NCI-H2196 (cell line): ENCODE measurements around the gene GRB10.
"Not testable (repeated sequence)": the region's sequence is repeated elsewhere in the genome, so short reads cannot be mapped to it uniquely, and the experiment has no call there.

Experiments
- DNase-seq: peaks from one replicate; lab custom pipeline; 2025; ENCODE audit not compliant: unreplicated experiment; lab: John Stamatoyannopoulos, UW

The GRB10 gene

DNA sequence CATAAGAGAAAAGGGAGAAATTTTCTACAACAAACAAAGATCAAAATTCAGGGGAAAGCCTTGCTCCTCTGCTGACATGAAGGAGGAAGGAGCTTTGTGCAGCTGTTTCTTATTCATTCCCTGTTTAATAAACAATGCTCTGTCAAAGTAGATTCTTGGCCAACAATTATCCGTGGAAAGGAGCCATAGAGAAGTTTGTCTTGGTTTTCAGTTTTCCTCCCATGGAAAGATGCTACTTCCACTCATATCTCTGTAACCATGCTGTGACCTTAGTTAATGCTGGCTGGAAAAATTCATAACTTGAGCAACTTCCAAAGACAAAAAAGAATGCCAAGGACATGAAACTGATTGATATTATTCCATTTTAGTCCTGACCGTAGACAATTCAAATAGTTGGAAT, 225.6 kb downstream of the GRB10 start:
- no peak for DNase-seq

DNA sequence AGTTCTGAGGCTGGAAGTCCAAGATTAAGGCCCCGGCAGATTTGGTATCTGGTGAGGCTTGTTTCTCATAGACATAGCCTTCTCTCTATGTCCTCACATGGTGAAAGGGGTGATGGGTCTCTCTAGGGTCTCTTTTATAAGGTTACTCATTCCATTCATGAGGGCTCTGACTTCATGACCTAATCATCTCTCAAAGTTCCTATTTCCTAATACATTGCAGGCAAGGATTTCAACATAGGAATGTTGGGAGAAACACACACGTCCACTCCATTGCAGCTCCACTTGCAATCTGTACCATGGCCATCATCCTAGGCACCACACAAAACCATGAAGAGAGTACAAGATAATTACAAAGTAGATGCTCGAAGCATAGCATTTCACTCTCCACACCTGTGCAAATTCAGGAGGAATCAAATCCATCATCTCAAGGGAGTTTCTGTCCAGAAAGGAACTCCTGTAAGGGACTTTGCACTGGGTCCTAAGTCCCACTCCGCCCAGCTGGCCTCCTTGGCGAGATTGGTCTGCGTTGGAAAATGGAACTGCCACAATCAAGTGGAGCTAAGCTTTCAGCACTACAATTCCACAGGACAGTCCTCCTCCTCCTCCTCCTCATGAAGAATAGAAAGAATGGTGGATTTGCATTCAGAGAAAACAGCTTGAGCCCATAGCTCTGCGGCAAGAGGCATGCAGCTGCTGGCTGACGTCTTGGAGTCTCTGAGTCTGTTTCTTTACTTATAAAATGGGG, 226.3 kb downstream of the GRB10 start:
- no peak for DNase-seq

DNA sequence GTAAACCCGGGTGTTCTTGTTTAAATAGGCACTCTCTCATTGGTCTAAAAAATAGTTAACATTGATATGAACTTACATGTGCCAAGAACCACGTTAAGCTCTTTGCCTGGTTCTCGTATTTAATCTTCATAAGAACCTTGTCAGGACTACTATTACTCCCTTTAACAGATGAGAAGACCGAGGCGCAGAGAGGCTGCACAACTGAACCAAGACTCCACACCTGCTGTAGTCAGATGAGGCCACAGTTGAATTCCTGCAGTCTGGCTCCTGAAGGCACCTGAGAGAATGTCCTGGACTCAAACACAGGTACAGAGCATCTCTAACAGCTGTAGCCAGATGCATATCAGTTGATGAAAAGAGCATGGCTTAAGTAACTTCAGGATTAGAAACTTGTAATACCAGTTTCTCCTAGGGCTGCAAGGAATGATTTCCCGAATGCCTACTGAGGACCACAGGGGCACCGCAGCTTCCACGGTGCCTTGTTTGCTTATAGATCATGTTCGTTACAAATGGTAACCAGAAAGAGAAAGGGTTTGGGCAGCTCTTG, 227.0 kb downstream of the GRB10 start:
- DNase-seq = no peak

DNA sequence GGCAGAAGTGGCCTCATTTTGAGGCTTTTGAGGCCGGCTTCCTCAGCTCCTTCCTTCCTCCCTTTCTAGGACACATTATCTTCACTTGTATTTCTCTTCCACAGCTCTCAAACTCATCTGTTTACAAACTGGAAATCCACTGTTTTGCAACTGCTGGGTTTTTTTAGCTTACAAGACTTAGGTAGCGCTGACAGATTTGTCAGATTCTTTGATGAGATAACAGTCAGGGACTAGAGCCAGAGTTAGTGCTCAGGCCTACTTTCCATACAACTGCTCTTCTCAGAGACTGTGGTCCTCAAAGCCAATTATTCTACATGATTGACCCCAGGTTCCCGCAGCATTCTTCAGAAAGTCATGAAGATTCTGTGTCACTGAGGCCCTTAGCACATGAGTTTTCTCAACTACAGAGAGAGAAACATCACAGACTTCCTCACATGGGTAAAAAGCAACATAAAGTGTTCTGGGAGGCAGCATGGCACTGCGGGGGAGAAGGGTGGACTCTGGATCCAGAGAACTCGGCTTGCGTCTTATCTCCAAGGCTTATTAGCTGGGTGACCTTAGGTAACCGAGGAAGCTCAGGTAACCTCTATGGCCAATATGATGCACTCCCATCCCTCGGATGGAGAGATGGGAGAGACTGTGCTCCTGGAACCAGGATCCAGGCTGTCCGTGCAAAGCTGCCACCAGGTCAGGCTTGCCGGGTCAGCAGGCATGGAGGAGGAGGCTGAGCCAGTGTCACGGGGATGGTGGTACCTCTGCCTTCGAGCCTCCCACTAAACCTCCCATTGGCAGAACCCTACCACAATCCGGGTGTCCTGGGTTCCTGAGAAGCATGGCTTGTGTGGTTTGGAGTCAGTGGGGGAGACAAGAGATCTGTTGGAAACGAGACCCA, 228.0 kb downstream of the GRB10 start:
- DNase-seq = no peak

DNA sequence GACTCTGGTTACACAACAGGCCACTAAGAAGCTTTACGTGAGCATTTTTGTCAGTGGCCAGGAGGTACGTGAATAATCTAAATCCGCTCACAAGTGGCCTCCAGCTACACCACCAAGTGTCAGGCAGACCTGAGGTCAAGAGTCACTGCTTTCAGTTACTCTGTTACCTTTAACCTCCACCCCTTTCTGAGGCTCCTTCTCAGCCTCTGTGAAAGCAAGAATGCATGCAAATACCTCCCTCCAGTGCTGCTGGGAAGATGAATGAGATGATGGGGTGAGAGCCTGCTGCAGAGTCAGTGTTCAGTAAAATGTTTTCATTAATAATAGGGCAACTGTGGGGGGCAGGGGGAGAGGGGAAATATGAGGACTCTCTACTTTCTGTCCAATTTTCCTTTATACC, 228.7 kb downstream of the GRB10 start:
- no peak for DNase-seq

GRCh38 chr7:50552921-50553320, 229.8 kb downstream of the GRB10 start:
- no peak for DNase-seq

DNA sequence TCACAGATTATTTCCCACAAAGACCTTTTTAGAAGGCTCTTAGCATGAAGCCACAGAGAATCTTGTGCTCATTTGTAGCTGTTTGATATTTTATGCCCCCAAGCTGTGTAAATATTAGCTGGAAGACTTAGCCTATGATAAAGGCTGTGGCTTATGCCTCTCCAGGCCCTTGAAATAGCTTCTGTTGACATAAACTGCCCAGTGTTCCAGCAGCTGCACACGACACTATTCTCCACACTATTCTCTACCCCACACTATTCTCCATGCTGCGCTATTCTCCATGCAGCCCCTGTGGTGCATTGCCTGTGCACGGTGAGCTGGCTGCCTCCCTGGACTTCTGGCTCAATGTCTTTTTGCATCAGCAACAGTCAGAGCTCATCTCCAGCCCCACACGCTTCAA, 230.6 kb downstream of the GRB10 start:
- DNase-seq = peak; percentile 89

- DNase-seq = not testable (repeated sequence)
Measured at GRCh38 chr7:50545613-50546012, 237.1 kb downstream of the GRB10 start.

DNA sequence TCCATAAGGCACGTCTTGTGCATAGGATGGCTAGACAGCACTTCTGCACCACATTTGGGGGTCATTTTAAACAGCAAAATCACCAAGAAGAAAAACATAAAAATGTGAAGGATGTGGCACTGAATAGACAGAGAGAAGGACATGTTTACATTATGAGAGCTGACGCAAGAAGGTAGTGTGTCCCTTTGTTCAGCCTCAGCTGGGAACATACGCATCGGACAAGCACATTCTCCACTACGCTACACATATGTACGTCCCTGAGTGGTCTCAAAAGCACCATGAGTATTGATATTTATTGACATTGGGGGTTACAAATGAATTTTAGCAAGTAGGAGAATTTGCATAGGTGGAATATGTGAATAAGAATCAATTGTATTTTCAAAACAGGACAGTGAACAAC, 237.7 kb downstream of the GRB10 start:
- no peak for DNase-seq

DNA sequence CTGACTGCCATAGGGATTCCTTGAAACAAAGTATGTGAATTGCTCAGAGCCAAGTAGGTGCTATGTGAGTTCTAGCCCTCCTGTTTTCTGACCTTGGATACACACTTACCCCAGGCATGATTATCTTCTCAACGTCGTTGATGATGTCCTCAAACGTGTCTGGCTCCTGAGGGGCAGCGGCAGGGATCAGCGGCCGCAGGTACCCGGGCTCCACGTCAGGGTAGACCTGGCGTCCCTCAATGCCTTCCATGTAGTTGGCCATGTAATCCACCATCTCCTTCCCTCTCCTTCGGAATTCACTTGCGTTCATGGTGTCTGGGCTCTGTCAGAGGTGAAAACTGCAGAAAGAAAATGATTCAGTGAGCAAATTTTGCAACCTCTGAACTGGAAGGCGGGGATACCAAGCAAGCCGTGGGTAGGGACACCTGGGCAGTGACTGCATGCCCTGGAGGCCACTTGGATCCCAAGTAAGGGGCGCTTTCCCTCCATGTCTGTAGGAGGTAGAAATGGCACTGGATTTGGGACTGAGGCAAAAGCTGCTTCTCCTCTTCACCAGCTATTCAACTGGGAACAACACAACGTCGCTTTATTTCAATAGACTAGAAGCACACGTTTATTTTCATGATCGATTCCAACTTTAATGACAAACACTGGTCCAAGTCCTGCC, 238.8 kb downstream of the GRB10 start:
- DNase-seq = no peak

DNA sequence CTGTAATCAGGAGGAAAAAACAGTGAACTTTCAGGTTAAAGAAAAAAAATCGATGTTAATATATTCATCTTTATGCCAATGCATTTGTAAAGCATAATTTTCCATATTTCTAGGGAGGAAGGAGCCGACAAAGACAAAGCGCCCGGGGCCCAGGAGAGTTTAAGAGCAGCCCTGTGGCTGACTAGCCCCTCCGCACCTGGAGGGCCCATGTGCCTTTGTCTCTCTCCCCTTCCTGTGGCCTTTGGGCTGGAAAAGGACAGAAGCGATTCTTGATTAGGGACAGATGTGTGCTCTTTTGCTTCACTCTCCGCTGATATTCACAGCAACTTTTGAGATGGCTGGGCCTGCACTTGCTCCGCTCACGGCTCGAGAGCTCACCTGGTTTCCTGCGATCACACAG, 240.6 kb downstream of the GRB10 start:
- DNase-seq = no peak

DNA sequence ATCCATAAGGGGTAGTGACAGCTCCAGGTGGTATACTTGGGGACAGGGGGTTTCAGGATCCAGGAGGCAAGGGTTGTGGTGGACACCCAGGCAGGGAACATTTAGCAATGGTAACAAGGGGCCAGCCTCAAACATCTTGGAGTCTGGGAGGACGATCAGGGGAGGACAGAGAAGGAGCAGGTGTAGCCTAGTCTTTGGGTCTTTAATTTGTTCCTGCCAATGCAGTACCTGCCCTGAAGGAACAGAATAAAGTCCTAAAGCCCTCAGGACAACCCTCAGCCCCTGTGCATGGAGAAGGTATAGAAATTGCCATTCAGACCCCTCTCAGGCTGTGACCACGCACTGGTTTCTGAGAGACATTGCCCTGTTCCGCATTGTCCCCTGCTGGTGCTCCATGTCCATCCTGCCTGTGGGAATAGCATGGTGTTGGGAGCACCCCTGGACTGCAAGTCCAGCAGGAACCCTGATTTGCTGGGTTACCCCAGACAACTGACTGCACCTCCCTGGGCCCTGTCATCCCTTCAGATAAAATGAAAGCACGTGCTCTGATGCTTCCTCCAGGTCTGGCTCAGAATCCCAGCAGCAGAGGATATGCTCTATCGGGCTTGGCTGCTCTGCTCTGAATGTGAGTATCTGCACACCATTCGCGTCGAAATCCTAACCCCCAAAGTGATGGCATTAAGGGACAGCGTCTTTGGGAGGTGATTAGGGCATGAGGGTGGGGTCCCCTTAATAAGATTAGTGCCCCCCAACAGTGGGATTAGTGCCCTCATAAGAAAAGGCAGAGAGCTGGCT, 241.7 kb downstream of the GRB10 start:
- no peak for DNase-seq
